ENCODE data around the gene LPCAT4. TPM values are rescaled to one million over a fixed set of nuclear protein-coding genes. Genes with fewer than 3 reads are reported as not detected.
A peak's percentile ranks its signal among the peaks of the same experiment; 100 is the strongest.

Gene LPCAT4
- total and polyA plus RNA-seq, 9 of the 15 experiments (the other 6 are each of a cell fraction or from before 2014, with no cell fraction given): 7.3 to 34.3 (median 14.4) TPM

GRCh38 chr15:34365091-34365825, 1.7 kb downstream of the LPCAT4 start:
- FAIRE-seq (no peak), ATAC-seq (no peak), DNase-seq (ENCODE audit: extremely low read depth in 1 of 4, low spot score in 3 of 4) (no peak)
- H2AFZ ChIP-seq (ENCODE audit: low read depth, low read length): no peak overlapping the region
- peaks cover 34% of the 10 kb centered on the region; the same call in 2 of the 3 replicates for H3K36me3 ChIP-seq (ENCODE audit: control insufficient read depth, insufficient read depth, low read length)
- intact Hi-C loops (cut with micrococcal nuclease) (loop anchor here (5.0 kb wide), 2 partner anchors 153 to 222 kb away; partner anchors contain the start of gene KATNBL1), in situ Hi-C loops (cut with MboI) (loop anchor here (10.0 kb wide), 1 partner anchor 300 kb away; no protein-coding TSS in a partner anchor)
- no TSS peak for BruUV-seq (replicated peaks)
- H3K4me2 ChIP-seq (ENCODE audit: insufficient read depth, low read length): no peak overlapping the region
- 86% methylated on average over 14 of the region's 16 CpGs for WGBS (ENCODE audit: insufficient coverage, low coverage, missing lambda C conversion rate)
- no peak overlapping the region for H3K27ac ChIP-seq (ENCODE audit: extremely low read depth, low read depth, low read length)
- H3K4me3 ChIP-seq: no peak overlapping the region
- H3K9ac ChIP-seq (ENCODE audit: insufficient read depth in 1 of 2, low read depth in 2 of 2, low read length in 2 of 2): peak overlapping the region in 1 of 2 experiments; percentile 61; a peak in 2 of 4 replicates
- ChIA-PET CTCF (ENCODE audit: low intra/inter-chr PET ratio) (no interaction called here), POLR2A (interaction anchor here (1.2 to 1.5 kb wide), 2 partner anchors 8 to 264 kb away, joined by 5 to 8 read pairs; partner anchors contain the start of genes EMC7 and PGBD4)
- peaks cover 7 to 22% of the 10 kb centered on the region in 2 experiments; a peak in 4 of 5 replicates for H3K4me1 ChIP-seq (replicated peaks in 1 of 2; ENCODE audit: control insufficient read depth in 2 of 2, insufficient read depth in 2 of 2, low read length in 2 of 2)
- H3K27me3 ChIP-seq (ENCODE audit: control insufficient read depth in 2 of 2, insufficient read depth in 2 of 2, low read length in 2 of 2): no peaks in the 10 kb centered on the region
- H3K79me2 ChIP-seq (ENCODE audit: control insufficient read depth, insufficient read depth, low read length): peaks cover 10% of the 10 kb centered on the region; the same call in 2 of the 3 replicates
- no peaks in the 10 kb centered on the region for H4K20me1 ChIP-seq (replicated peaks; ENCODE audit: control insufficient read depth, insufficient read depth, low read length)
- no peaks in the 10 kb centered on the region for H3K9me1 ChIP-seq (ENCODE audit: control insufficient read depth, insufficient read depth, low read length)
- H3K9me3 ChIP-seq (replicated peaks; ENCODE audit: control insufficient read depth, insufficient read depth, low read depth, low read length): no peaks in the 10 kb centered on the region
- TF ChIP-seq CREM (IDR thresholded peaks at IDR 0.05; ENCODE audit: low read depth) (no peak), PKNOX1 (IDR thresholded peaks at IDR 0.05) (peak; percentile 86), ZNF318 (IDR thresholded peaks at IDR 0.05; ENCODE audit: borderline replicate concordance in 1 of 2, low read depth in 1 of 2) (no peak), CGGBP1 (CRISPR knock-in tag; IDR thresholded peaks at IDR 0.05) (no peak), GATAD2A (IDR thresholded peaks at IDR 0.05) (no peak), THAP7 (CRISPR knock-in tag; IDR thresholded peaks at IDR 0.05) (no peak), ATF3 (IDR thresholded peaks at IDR 0.05) (no peak), ATF3 (CRISPR knock-in tag; conservative IDR thresholded peaks at IDR 0.05) (no peak), NFYB (IDR thresholded peaks at IDR 0.05; ENCODE audit: extremely low read depth, insufficient read length) (peak; percentile 49), BDP1 (IDR thresholded peaks at IDR 0.05; ENCODE audit: insufficient read depth, insufficient read length) (no peak)

Measured in K562 (cell line).